Measurements from ENCODE around the gene FAM170B. TPM values are rescaled to one million over a fixed set of nuclear protein-coding genes. Genes with fewer than 3 reads are reported as not detected.

The FAM170B gene
- total RNA-seq, 1 experiment from 2014 or later: not detected

DNA sequence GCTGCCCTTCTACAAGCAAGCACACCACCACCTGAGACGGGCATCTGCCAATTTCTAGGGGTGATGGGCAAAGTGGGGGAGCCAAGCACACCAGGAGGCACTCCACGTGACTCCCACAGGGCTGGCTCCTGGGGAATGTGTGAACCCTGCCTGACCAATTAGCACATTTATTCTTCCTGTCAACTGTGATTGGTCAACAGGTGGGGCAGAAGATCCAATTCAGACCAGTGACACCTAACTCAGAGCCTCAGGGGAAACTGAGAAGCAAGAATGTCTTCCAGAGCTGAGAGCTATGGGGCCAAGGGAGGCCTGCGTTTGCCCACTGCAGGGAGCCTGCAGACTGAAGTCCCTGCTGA lies 38.9 kb upstream of the FAM170B start:
- Histone ChIP-seq H2AFZ (no peak overlapping the region), H3K27me3 (ENCODE audit: insufficient read depth, low read depth) (no peaks in the 10 kb centered on the region), H4K20me1 (ENCODE audit: insufficient read depth) (no peaks in the 10 kb centered on the region), H3K4me3 (no peak overlapping the region), H3K9me2 (ENCODE audit: insufficient read depth) (no peaks in the 10 kb centered on the region), H3K4me2 (no peak overlapping the region), H3K79me2 (ENCODE audit: low read depth) (no peaks in the 10 kb centered on the region), H3K4me1 (replicated peaks; ENCODE audit: insufficient read depth) (peaks cover 7% of the 10 kb centered on the region), H3K9me3 (ENCODE audit: insufficient read depth, low read depth) (no peaks in the 10 kb centered on the region), H3F3A (ENCODE audit: insufficient read depth, low read depth) (no peaks in the 10 kb centered on the region), H3K36me3 (ENCODE audit: low read depth) (no peaks in the 10 kb centered on the region), H3K27ac (no peak overlapping the region)
- BruUV-seq (replicated peaks): no TSS peak
- ChIA-PET CTCF (no interaction called here), POLR2A (ENCODE audit: unreplicated experiment) (no interaction called here)
- DNase-seq: no peak
- intact Hi-C loops (cut with micrococcal nuclease; ENCODE audit: unreplicated experiment): no loop called here
- TF ChIP-seq, protein P1, sequence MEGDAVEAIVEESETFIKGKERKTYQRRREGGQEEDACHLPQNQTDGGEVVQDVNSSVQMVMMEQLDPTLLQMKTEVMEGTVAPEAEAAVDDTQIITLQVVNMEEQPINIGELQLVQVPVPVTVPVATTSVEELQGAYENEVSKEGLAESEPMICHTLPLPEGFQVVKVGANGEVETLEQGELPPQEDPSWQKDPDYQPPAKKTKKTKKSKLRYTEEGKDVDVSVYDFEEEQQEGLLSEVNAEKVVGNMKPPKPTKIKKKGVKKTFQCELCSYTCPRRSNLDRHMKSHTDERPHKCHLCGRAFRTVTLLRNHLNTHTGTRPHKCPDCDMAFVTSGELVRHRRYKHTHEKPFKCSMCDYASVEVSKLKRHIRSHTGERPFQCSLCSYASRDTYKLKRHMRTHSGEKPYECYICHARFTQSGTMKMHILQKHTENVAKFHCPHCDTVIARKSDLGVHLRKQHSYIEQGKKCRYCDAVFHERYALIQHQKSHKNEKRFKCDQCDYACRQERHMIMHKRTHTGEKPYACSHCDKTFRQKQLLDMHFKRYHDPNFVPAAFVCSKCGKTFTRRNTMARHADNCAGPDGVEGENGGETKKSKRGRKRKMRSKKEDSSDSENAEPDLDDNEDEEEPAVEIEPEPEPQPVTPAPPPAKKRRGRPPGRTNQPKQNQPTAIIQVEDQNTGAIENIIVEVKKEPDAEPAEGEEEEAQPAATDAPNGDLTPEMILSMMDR (conservative IDR thresholded peaks at IDR 0.05): no peak
- no peak for TF ChIP-seq EZH2 (IDR thresholded peaks at IDR 0.05; ENCODE audit: low read depth)

DNA sequence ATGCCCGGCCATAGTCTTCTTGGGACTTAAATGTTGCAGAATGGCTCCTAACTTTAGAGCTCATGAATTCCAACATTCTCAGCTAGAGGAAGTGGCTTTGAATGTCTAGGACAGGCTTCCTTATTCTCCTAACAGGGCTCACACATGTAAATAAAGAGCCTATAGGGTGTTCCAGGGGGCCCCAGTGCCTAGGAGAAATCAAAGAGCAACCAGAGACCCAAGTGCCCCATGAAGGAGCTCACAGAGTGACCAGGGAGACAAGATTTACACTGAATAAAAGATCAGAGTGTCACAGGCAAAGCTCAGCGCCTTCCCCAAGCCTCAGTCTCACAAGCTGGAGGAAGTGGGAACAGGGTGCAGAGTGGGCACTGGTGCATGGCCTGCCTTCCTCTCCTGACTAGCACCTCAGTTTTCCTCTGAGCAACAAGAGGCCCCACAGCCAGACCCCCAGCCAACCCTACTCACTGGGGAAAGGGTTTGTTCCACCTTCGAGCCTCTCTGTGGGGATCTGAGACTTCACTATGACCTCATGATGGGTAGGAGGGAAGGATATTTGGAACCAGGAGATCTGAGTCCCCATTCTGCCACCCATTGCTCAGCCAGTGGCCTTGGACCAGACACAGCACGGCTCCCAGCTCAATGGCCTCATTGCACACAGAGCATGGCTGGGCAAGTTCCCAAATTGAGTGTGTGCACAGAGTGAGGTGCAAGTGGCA lies 38.4 kb upstream of the FAM170B start:
- Histone ChIP-seq H3F3A (ENCODE audit: insufficient read depth, low read depth) (no peaks in the 10 kb centered on the region), H3K4me1 (replicated peaks; ENCODE audit: insufficient read depth) (peaks cover 7% of the 10 kb centered on the region; the same call in 1 of the 2 replicates), H3K79me2 (ENCODE audit: low read depth) (no peaks in the 10 kb centered on the region), H3K4me3 (no peak overlapping the region), H3K27ac (no peak overlapping the region), H3K9me3 (ENCODE audit: insufficient read depth, low read depth) (no peaks in the 10 kb centered on the region), H2AFZ (no peak overlapping the region), H3K36me3 (ENCODE audit: low read depth) (no peaks in the 10 kb centered on the region), H4K20me1 (ENCODE audit: insufficient read depth) (no peaks in the 10 kb centered on the region), H3K4me2 (no peak overlapping the region), H3K9me2 (ENCODE audit: insufficient read depth) (no peaks in the 10 kb centered on the region), H3K27me3 (ENCODE audit: insufficient read depth, low read depth) (no peaks in the 10 kb centered on the region)
- ChIA-PET POLR2A (ENCODE audit: unreplicated experiment) (no interaction called here), CTCF (no interaction called here)
- no TSS peak for BruUV-seq (replicated peaks)
- DNase-seq: no peak
- no peak for TF ChIP-seq EZH2 (IDR thresholded peaks at IDR 0.05; ENCODE audit: low read depth)
- TF ChIP-seq, protein P1 (conservative IDR thresholded peaks at IDR 0.05): no peak
- intact Hi-C loops (cut with micrococcal nuclease; ENCODE audit: unreplicated experiment): no loop called here

DNA sequence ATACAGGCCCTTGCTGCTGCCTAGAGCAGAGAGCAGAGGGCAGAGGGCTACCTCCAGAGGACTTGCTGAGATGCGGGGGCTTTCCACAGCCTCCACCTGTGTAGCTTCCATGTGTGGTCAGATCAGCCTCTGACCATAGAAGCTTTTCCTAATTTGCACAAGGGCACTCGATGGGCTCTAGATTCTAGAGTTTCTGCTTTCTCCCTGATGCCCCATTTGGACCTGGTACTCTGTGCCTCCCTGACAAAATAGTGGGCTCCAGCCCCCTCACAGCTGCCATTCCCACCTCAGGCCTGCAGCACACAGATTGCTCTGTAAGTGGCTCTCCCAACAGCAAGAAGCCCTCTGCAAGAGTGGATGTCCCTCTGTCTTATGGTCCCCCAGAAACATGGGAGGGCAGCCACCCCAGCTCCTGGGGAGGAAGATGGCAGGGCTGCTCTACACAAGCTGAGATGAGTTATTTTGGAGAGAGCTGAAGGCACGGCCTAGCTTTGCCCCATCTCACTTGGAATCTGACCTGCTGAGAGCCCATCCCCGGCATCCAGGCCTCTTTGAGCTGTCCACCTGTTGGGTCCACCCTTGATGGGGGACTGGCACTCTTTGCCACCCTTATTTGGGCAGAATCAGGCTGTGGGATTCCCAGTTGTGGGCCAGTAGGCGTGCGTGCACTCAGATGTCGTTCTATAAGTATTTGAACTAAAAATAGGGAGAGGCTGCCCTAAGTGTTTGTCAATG lies 37.7 kb upstream of the FAM170B start:
- TF ChIP-seq, protein P1 (conservative IDR thresholded peaks at IDR 0.05): no peak
- TF ChIP-seq EZH2 (IDR thresholded peaks at IDR 0.05; ENCODE audit: low read depth): no peak
- H3K4me3 ChIP-seq: no peak overlapping the region
- no peak overlapping the region for H3K27ac ChIP-seq
- H3K79me2 ChIP-seq (ENCODE audit: low read depth): no peaks in the 10 kb centered on the region
- ChIA-PET POLR2A (ENCODE audit: unreplicated experiment) (no interaction called here), CTCF (no interaction called here)
- H3K9me3 ChIP-seq (ENCODE audit: insufficient read depth, low read depth): no peaks in the 10 kb centered on the region
- no peak for DNase-seq
- intact Hi-C loops (cut with micrococcal nuclease; ENCODE audit: unreplicated experiment): no loop called here
- no peaks in the 10 kb centered on the region for H3K36me3 ChIP-seq (ENCODE audit: low read depth)
- BruUV-seq (replicated peaks): no TSS peak
- no peaks in the 10 kb centered on the region for H3K9me2 ChIP-seq (ENCODE audit: insufficient read depth)
- no peaks in the 10 kb centered on the region for H3K27me3 ChIP-seq (ENCODE audit: insufficient read depth, low read depth)
- no peaks in the 10 kb centered on the region for H4K20me1 ChIP-seq (ENCODE audit: insufficient read depth)
- no peaks in the 10 kb centered on the region for H3F3A ChIP-seq (ENCODE audit: insufficient read depth, low read depth)
- H3K4me2 ChIP-seq: no peak overlapping the region
- peaks cover 7% of the 10 kb centered on the region; the same call in 1 of the 2 replicates for H3K4me1 ChIP-seq (replicated peaks; ENCODE audit: insufficient read depth)
- no peak overlapping the region for H2AFZ ChIP-seq
